NT2/D1 (cell line): ENCODE results near the gene RORB.

Experiments used
- SUZ12 ChIP-seq: IDR thresholded peaks from 2 replicates; pipeline ENCODE4 v1.6.1; 2011; ENCODE audit not compliant: insufficient read length, insufficient read depth; ENCODE audit errors: extremely low read depth
- YY1 ChIP-seq: IDR thresholded peaks from 2 replicates; pipeline ENCODE4 v1.6.1; 2011; ENCODE audit not compliant: insufficient read length, insufficient read depth
- ZNF274 ChIP-seq: IDR thresholded peaks from 2 replicates; pipeline ENCODE4 v1.6.1; 2011; ENCODE audit warnings: mild to moderate bottlenecking, low read depth, low read length

GRCh38 chr9:74742191-74742790, 245.2 kb downstream of the RORB start:
- TF ChIP-seq YY1 = no peak
- TF ChIP-seq ZNF274 = no peak
- no peak for TF ChIP-seq SUZ12
